22Rv1 (cell line): ENCODE data around the gene FHIT.

Experiments used
- ZFX ChIP-seq: fragments of 450-650 bp; IDR thresholded peaks from 2 replicates; pipeline ENCODE4 v1.6.1; 2017; ENCODE audit warnings: antibody characterized with exemption, borderline replicate concordance
- TF ChIP-seq, protein P1 (sequence below): fragments of 450-650 bp; IDR thresholded peaks from 2 replicates; pipeline ENCODE4 v1.5.1; 2017; ENCODE audit warnings: mild to moderate bottlenecking

GRCh38 chr3:60322298-60322856, 928.9 kb downstream of the FHIT start:
- TF ChIP-seq, protein P1, sequence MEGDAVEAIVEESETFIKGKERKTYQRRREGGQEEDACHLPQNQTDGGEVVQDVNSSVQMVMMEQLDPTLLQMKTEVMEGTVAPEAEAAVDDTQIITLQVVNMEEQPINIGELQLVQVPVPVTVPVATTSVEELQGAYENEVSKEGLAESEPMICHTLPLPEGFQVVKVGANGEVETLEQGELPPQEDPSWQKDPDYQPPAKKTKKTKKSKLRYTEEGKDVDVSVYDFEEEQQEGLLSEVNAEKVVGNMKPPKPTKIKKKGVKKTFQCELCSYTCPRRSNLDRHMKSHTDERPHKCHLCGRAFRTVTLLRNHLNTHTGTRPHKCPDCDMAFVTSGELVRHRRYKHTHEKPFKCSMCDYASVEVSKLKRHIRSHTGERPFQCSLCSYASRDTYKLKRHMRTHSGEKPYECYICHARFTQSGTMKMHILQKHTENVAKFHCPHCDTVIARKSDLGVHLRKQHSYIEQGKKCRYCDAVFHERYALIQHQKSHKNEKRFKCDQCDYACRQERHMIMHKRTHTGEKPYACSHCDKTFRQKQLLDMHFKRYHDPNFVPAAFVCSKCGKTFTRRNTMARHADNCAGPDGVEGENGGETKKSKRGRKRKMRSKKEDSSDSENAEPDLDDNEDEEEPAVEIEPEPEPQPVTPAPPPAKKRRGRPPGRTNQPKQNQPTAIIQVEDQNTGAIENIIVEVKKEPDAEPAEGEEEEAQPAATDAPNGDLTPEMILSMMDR = no peak
- no peak for TF ChIP-seq ZFX
